Suprapubic skin (tissue), 4 donors: ENCODE measurements around the gene NPIPA1. TPM values are rescaled to one million over a fixed set of nuclear protein-coding genes. Genes with fewer than 3 reads are reported as not detected.

Experiments
- total RNA-seq, 4 donors: library from RNA; depleted of rRNA; stranded (reverse); fragments of >200 nt; gene quantifications; one replicate each; pipeline ENCODE4 v1.1.0, GENCODE V29; 2016

The NPIPA1 gene
- total RNA-seq, 4 donors from 2014 or later: 76.1 to 187 (median 78.8) TPM

Other genes starting within 250 kb of the NPIPA1 start
- not detected for gene PLA2G10, start 243.1 kb upstream of the NPIPA1 start, total RNA-seq
- 1 to 10 TPM in 2 of 4 donors, not detected in 2; 1.9 to 2.3 TPM for gene NPIPA3, start 234.0 kb upstream of the NPIPA1 start, total RNA-seq
- 1 to 10 TPM in 3 of 4 donors, not detected in 1; 2.0 to 4.0 (median 2.8) TPM for gene NPIPA2, start 194.9 kb upstream of the NPIPA1 start, total RNA-seq
- 10 to 100 TPM; 34.6 to 56.5 (median 46.7) TPM for gene NOMO1, start 103.7 kb upstream of the NPIPA1 start, total RNA-seq
- gene PDXDC1, start 37.6 kb downstream of the NPIPA1 start, total RNA-seq: 10 to 100 TPM; 37.8 to 81.0 (median 62.4) TPM
- gene NTAN1, start 118.6 kb downstream of the NPIPA1 start, total RNA-seq: 10 to 100 TPM; 41.0 to 59.1 (median 50.1) TPM
- gene RRN3, start 156.8 kb downstream of the NPIPA1 start, total RNA-seq: 10 to 100 TPM; 20.0 to 30.1 (median 23.5) TPM